ENCODE measurements around the gene NUB1.

Gene NUB1

GRCh38 chr7:151390598-151391357 is 49.2 kb downstream of the NUB1 start:
- Mint-ChIP-seq H3K4me1 (no peaks in the 10 kb centered on the region), H3K9me3 (no peaks in the 10 kb centered on the region), H3K27ac (no peak overlapping the region), H3K27me3 (ENCODE audit: low read depth) (peaks cover under 1% of the 10 kb centered on the region), H3K36me3 (ENCODE audit: low read depth) (peaks cover 44% of the 10 kb centered on the region), H3K4me3 (no peak overlapping the region)
- no peak for TF ChIP-seq CTCF (IDR thresholded peaks at IDR 0.05; ENCODE audit: unreplicated experiment in 3 of 3)

GRCh38 chr7:151391358-151391730 is 49.7 kb downstream of the NUB1 start:
- H3K27me3 Mint-ChIP-seq (ENCODE audit: low read depth): no peaks in the 10 kb centered on the region
- TF ChIP-seq CTCF (IDR thresholded peaks at IDR 0.05; ENCODE audit: unreplicated experiment in 3 of 3): no peak
- peaks cover 44% of the 10 kb centered on the region for H3K36me3 Mint-ChIP-seq (ENCODE audit: low read depth)
- no peak overlapping the region for H3K4me3 Mint-ChIP-seq
- H3K9me3 Mint-ChIP-seq: no peaks in the 10 kb centered on the region
- H3K27ac Mint-ChIP-seq: no peak overlapping the region
- H3K4me1 Mint-ChIP-seq: no peaks in the 10 kb centered on the region

DNA sequence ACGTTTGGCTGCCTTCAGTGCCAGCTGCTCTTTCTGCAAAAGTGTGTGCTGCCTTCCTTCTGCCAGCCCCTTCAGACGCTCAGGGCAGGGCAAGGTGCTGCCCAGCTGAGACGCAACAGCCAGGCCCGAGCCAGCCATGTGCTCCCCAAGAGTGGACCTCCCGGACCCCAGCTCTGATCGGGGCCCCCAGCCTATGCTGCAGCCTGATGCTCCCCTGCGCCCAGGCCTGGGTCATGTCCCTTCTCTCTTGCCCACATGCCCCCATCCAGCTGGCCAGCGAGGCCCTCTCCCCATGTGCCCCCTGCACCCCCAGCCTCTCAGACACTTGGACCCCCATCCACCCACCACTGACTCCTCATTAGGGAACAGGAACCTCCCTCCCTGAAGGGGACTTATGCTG is 50.4 kb downstream of the NUB1 start:
- Mint-ChIP-seq H3K36me3 (ENCODE audit: low read depth) (peaks cover 45% of the 10 kb centered on the region), H3K9me3 (no peaks in the 10 kb centered on the region), H3K27me3 (ENCODE audit: low read depth) (no peaks in the 10 kb centered on the region), H3K27ac (no peak overlapping the region), H3K4me3 (no peak overlapping the region), H3K4me1 (no peaks in the 10 kb centered on the region)
- no peak for TF ChIP-seq CTCF (IDR thresholded peaks at IDR 0.05; ENCODE audit: unreplicated experiment in 3 of 3)

DNA sequence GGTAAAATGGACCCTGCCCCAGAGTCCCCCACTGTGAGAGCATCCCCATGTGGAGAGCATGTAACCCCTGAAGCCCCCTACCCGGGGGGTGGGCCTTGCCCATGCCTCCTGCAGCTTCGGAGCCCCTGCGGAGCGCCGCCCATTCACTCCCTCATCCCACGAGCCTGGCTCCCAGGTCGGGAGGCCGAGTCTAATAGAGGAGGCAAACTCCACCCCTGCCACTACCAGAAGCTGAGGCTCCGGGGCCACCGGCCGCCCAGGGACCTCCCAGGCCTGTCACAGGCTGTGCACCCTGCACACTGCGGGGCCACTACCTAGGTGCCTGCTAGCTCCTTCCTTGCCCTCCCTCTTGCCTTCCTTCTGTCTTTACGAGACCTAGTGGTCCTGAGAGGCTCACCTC is 50.8 kb downstream of the NUB1 start:
- no peak overlapping the region for H3K27ac Mint-ChIP-seq
- no peaks in the 10 kb centered on the region for H3K27me3 Mint-ChIP-seq (ENCODE audit: low read depth)
- peaks cover 48% of the 10 kb centered on the region for H3K36me3 Mint-ChIP-seq (ENCODE audit: low read depth)
- no peak for TF ChIP-seq CTCF (IDR thresholded peaks at IDR 0.05; ENCODE audit: unreplicated experiment in 3 of 3)
- no peaks in the 10 kb centered on the region for H3K9me3 Mint-ChIP-seq
- no peaks in the 10 kb centered on the region for H3K4me1 Mint-ChIP-seq
- no peak overlapping the region for H3K4me3 Mint-ChIP-seq

DNA sequence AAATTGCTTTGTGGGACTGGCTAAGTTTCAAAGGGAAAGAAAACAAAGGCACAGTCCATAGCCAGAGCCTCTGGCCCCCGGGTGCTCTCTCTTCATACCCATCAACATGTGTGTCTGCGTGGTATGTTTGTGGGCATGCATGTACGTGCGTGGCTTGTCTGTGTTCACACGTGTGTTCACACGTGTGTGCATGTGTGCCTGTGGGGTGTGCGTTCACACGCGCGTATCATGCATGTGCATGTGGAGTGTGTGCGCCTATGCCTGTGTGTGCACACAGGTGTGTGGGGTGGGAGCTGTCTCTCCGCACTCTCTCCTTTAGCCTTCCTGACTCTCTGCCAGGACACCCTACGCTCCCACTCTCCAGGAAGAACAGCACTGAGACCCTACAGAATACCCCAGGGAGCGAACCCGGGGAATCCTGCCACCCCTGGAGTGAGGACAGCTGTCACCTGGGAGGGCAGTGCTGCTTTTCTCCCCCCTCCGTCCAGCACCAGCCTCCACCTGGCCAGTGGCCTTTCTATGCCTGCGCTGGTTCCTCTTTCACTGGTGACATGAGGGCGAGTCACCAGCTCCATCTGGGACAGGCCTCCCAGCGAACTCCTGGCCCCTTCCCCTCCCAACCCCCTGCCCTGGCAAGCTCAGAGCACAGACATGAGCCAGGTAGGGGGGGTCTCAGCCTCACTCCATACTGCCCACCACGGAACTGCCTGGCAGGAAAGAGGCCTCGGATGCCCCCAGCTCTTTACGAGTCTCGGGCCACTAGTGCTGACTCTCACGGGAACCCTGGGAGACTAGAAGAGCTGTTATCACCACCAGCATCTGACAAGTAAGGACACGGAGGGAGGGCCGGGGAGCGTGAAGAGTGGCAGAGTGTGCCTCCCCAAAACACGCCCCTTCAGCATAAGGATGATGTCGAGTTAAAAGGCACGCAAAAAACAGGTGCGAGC is 51.7 kb downstream of the NUB1 start:
- TF ChIP-seq CTCF (IDR thresholded peaks at IDR 0.05; ENCODE audit: unreplicated experiment in 3 of 3): no peak
- H3K27ac Mint-ChIP-seq: no peak overlapping the region
- no peaks in the 10 kb centered on the region for H3K4me1 Mint-ChIP-seq
- H3K27me3 Mint-ChIP-seq (ENCODE audit: low read depth): no peaks in the 10 kb centered on the region
- no peak overlapping the region for H3K4me3 Mint-ChIP-seq
- peaks cover 54% of the 10 kb centered on the region for H3K36me3 Mint-ChIP-seq (ENCODE audit: low read depth)
- H3K9me3 Mint-ChIP-seq: no peaks in the 10 kb centered on the region

Measured in nephron (organoid).